ENCODE data around the gene E2F2. TPM values are rescaled to one million over a fixed set of nuclear protein-coding genes. Genes with fewer than 3 reads are reported as not detected.

Gene E2F2
- total and polyA plus RNA-seq, 2 experiments from 2014 or later = 0.51 to 1.2 TPM

GRCh38 chr1:23522244-23522982, 8.6 kb downstream of the E2F2 start:
- no peaks in the 10 kb centered on the region for H4K20me1 ChIP-seq (ENCODE audit: insufficient read depth)
- H3K9me3 ChIP-seq (ENCODE audit: low read depth) = no peaks in the 10 kb centered on the region
- TF ChIP-seq EZH2phosphoT487 (IDR thresholded peaks at IDR 0.05; ENCODE audit: insufficient read depth, low read depth) (no peak), EZH2 (IDR thresholded peaks at IDR 0.05; ENCODE audit: insufficient read depth, poor library complexity, severe bottlenecking) (no peak)
- H3K27me3 ChIP-seq (replicated peaks; ENCODE audit: insufficient read depth) = no peaks in the 10 kb centered on the region
- no peaks in the 10 kb centered on the region for H3K9me2 ChIP-seq (ENCODE audit: insufficient read depth)
- H3K4me1 ChIP-seq (ENCODE audit: insufficient read depth) = no peaks in the 10 kb centered on the region
- H2AFZ ChIP-seq = no peak overlapping the region
- in situ Hi-C loops (cut with MboI) = no loop called here
- H3F3A ChIP-seq (ENCODE audit: insufficient read depth) = no peaks in the 10 kb centered on the region
- 96 to 97% methylated on average over 7 of the region's 7 CpGs for WGBS, 2 experiments (ENCODE audit: low coverage in 1 of 2, low lambda C conversion rate in 2 of 2, missing lambda C conversion rate in 2 of 2)
- DNase-seq = no peak
- no peak overlapping the region for H3K27ac ChIP-seq
- H3K4me2 ChIP-seq (ENCODE audit: unreplicated experiment) = no peak overlapping the region
- H3K36me3 ChIP-seq (ENCODE audit: low read depth) = no peaks in the 10 kb centered on the region
- no peaks in the 10 kb centered on the region for H3K79me2 ChIP-seq (ENCODE audit: insufficient read depth)
- H3K9ac ChIP-seq = no peak overlapping the region
- no peak overlapping the region for H3K4me3 ChIP-seq

GRCh38 chr1:23521588-23521987, 9.4 kb downstream of the E2F2 start:
- Histone ChIP-seq H3K4me1 (ENCODE audit: insufficient read depth) (no peaks in the 10 kb centered on the region), H3K36me3 (ENCODE audit: low read depth) (no peaks in the 10 kb centered on the region), H3K79me2 (ENCODE audit: insufficient read depth) (no peaks in the 10 kb centered on the region), H3K27ac (no peak overlapping the region), H3K9ac (no peak overlapping the region), H3K9me3 (ENCODE audit: low read depth) (no peaks in the 10 kb centered on the region), H3K9me2 (ENCODE audit: insufficient read depth) (no peaks in the 10 kb centered on the region), H4K20me1 (ENCODE audit: insufficient read depth) (no peaks in the 10 kb centered on the region), H2AFZ (no peak overlapping the region), H3K27me3 (replicated peaks; ENCODE audit: insufficient read depth) (no peaks in the 10 kb centered on the region), H3F3A (ENCODE audit: insufficient read depth) (no peaks in the 10 kb centered on the region), H3K4me2 (ENCODE audit: unreplicated experiment) (no peak overlapping the region), H3K4me3 (no peak overlapping the region)
- no peak for TF ChIP-seq EZH2phosphoT487 (IDR thresholded peaks at IDR 0.05; ENCODE audit: insufficient read depth, low read depth)
- no peak for TF ChIP-seq EZH2 (IDR thresholded peaks at IDR 0.05; ENCODE audit: insufficient read depth, poor library complexity, severe bottlenecking)
- no peak for DNase-seq
- 94 to 95% methylated on average over 15 to 16 of the region's 16 CpGs for WGBS, 2 experiments (ENCODE audit: low coverage in 1 of 2, low lambda C conversion rate in 2 of 2, missing lambda C conversion rate in 2 of 2)
- in situ Hi-C loops (cut with MboI) = no loop called here

- no peak overlapping the region for H3K4me3 ChIP-seq
- no peak overlapping the region for H3K27ac ChIP-seq
- no peak overlapping the region for H2AFZ ChIP-seq
- no peaks in the 10 kb centered on the region for H3K27me3 ChIP-seq (replicated peaks; ENCODE audit: insufficient read depth)
- WGBS, 2 experiments (ENCODE audit: low coverage in 1 of 2, low lambda C conversion rate in 2 of 2, missing lambda C conversion rate in 2 of 2) = 80 to 83% methylated on average over 9 of the region's 9 CpGs
- no peak for DNase-seq
- no peaks in the 10 kb centered on the region for H4K20me1 ChIP-seq (ENCODE audit: insufficient read depth)
- H3K4me1 ChIP-seq (ENCODE audit: insufficient read depth) = no peaks in the 10 kb centered on the region
- H3K9me3 ChIP-seq (ENCODE audit: low read depth) = no peaks in the 10 kb centered on the region
- TF ChIP-seq EZH2 (IDR thresholded peaks at IDR 0.05; ENCODE audit: insufficient read depth, poor library complexity, severe bottlenecking) (no peak), EZH2phosphoT487 (IDR thresholded peaks at IDR 0.05; ENCODE audit: insufficient read depth, low read depth) (no peak)
- no peaks in the 10 kb centered on the region for H3F3A ChIP-seq (ENCODE audit: insufficient read depth)
- no peaks in the 10 kb centered on the region for H3K79me2 ChIP-seq (ENCODE audit: insufficient read depth)
- H3K4me2 ChIP-seq (ENCODE audit: unreplicated experiment) = no peak overlapping the region
- no peaks in the 10 kb centered on the region for H3K9me2 ChIP-seq (ENCODE audit: insufficient read depth)
- in situ Hi-C loops (cut with MboI) = no loop called here
- H3K36me3 ChIP-seq (ENCODE audit: low read depth) = no peaks in the 10 kb centered on the region
- no peak overlapping the region for H3K9ac ChIP-seq
Measured at GRCh38 chr1:23517581-23517980, 13.5 kb downstream of the E2F2 start.

DNA sequence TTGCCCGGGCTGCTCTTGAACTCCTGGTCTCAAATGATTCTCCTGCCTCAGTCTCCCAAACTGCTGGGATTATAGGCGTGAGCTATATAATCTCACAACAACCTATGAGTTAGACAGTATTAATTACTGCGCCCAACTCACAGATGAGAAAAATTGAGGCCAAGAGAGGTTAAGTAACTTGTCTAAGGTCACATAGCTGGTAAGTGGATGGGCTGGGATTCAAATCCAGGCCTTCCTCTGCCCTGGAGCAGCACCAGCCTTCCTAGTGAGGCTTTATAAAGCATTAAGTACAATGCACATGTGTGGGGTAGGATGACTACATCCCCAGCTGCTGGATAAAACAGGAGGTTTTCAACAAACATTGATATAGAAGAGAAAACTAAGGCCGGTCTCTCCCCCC, 15.1 kb downstream of the E2F2 start:
- DNase-seq = no peak
- H3K9me2 ChIP-seq (ENCODE audit: insufficient read depth) = no peaks in the 10 kb centered on the region
- no peaks in the 10 kb centered on the region for H3K36me3 ChIP-seq (ENCODE audit: low read depth)
- H3K4me3 ChIP-seq = no peak overlapping the region
- no peaks in the 10 kb centered on the region for H3F3A ChIP-seq (ENCODE audit: insufficient read depth)
- H3K27ac ChIP-seq = no peak overlapping the region
- in situ Hi-C loops (cut with MboI) = no loop called here
- H3K9me3 ChIP-seq (ENCODE audit: low read depth) = no peaks in the 10 kb centered on the region
- 93 to 94% methylated on average over 4 of the region's 4 CpGs for WGBS, 2 experiments (ENCODE audit: low coverage in 1 of 2, low lambda C conversion rate in 2 of 2, missing lambda C conversion rate in 2 of 2)
- H3K9ac ChIP-seq = no peak overlapping the region
- H2AFZ ChIP-seq = no peak overlapping the region
- H3K4me2 ChIP-seq (ENCODE audit: unreplicated experiment) = no peak overlapping the region
- H3K4me1 ChIP-seq (ENCODE audit: insufficient read depth) = no peaks in the 10 kb centered on the region
- no peaks in the 10 kb centered on the region for H3K79me2 ChIP-seq (ENCODE audit: insufficient read depth)
- no peak for TF ChIP-seq EZH2 (IDR thresholded peaks at IDR 0.05; ENCODE audit: insufficient read depth, poor library complexity, severe bottlenecking)
- no peak for TF ChIP-seq EZH2phosphoT487 (IDR thresholded peaks at IDR 0.05; ENCODE audit: insufficient read depth, low read depth)
- no peaks in the 10 kb centered on the region for H4K20me1 ChIP-seq (ENCODE audit: insufficient read depth)
- H3K27me3 ChIP-seq (replicated peaks; ENCODE audit: insufficient read depth) = no peaks in the 10 kb centered on the region
